HG03469 (cell line): ENCODE data around the gene CADM1.

Source experiments
- ATAC-seq: cut with Tn5 transposase; IDR thresholded peaks from one replicate; pipeline ENCODE4 v1.9.1; 2021; ENCODE audit warnings: mild to moderate bottlenecking, moderate library complexity, moderate number of reproducible peaks; ENCODE audit not compliant: unreplicated experiment

Gene CADM1

GRCh38 chr11:115290479-115290878 is 213.7 kb downstream of the CADM1 start:
- no peak for ATAC-seq

GRCh38 chr11:115287266-115287665 is 216.9 kb downstream of the CADM1 start:
- no peak for ATAC-seq

DNA sequence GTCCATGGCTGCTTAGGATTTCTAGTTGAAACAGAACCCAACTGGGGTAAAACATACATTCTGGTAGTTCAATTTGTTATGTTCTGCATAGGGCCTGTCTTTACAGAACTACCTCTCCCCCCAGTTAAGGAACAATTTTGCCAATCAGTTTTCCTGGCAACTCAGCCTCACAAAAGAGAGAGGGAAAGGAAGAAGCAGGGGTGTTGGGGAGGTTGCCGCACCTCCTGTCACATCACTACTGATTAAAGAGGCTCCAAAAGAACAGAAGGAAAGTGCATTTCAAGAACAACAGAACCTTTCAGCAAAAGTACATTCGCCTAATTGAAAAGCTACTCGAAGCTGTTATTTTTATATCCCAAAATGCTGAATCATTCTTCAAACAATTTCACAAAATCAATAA is 217.6 kb downstream of the CADM1 start:
- ATAC-seq, result no peak

DNA sequence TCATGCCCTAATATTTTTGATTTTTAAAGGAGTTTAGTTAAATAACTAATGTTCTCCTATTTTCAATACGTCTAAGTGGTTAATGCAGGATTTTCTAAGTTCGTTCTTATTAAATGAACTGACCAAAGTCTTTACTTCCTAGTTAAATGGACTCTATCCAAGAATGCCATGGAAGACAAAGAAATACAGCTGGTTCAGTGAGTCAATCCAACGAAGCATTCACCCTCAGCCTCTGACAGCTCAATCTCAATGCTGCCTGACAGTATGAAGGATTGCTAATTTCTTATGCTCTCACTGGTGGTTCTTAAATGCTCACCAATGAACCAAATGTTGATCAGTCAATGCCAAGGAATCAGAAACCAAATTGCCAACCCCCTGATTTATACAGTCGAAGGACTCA is 219.4 kb downstream of the CADM1 start:
- ATAC-seq, result no peak

DNA sequence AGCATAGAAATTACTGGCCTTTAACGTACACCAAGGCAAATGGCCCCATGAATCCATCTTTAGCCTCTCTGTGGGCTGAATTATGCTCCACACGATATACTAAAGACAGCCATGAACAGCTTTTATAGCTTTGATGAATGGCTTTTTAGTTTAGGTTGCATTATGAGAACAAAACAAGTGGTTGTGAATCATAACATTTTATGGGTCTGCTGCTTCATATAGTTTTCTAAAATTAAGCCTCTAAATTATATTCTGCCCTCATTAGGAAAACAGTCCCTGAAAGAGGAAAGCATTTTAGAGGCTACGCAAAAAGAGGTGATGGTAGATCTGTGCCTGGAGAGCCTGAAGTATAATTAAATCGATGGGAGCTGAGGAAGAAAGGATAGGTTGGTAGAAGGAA is 221.3 kb downstream of the CADM1 start:
- no peak for ATAC-seq

- ATAC-seq, result no peak
These were observed 223.4 kb downstream of the CADM1 start for GRCh38 chr11:115280775-115281174.

DNA sequence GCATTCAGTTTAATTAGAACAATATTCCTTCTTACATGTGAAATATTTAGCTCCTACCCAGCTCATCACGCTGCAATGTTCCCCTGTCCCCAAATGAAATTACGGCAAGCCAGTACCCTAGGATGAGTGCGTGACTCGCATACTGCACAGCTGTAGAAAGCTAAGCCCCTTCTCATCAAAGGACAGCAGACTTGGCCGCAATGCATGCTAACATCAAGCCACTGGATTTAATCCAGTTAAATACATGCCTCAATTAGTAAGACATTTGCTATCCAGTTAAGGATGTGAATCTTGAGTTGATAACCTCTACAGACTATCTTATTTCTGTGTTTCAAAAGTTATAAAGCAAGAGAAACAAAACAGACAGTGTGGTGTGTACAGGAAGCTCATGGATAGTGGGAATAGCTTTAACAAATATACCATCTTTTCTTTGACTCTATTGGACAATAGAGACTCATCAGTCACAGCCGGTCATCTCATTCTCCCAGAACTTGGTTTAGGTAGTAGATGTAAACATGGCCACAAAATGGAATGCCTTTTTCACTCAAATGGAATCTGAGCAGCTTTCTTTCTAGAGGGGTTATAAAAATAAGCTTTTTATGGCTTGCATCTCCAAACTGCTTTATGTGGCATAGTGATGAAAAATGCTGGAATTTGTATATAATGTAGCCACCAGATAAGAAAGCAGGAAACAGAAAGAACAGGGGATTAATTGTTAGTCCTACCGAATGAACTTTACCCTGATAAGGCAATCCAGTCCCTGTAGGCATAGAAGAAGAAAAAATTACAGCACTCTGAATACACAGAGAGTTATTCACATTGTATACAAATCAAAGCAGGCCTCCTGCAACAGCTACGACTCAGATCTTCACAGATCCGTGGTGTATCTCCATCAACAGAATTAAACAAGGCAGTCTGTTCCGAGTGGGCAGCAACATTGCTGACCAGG is 224.1 kb downstream of the CADM1 start:
- no peak for ATAC-seq

DNA sequence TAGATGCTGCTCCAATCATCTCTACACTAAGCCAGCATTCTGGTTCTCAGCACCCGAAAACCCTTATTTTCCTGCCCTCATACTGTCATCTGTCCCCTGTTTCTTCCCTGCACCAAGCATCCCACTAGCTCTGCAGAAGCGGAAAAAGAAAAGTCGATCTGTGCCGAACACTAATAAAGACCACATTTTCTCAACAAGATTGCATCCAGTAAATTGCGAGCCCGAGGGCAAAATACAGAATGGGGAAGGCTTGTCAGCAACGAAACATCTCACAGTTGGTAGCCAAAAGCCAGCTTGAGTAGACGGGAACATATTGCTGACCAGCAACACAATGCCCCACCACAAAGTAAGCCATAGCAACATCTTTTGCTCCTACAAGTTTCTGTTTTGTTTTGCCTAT is 227.4 kb downstream of the CADM1 start:
- no peak for ATAC-seq

DNA sequence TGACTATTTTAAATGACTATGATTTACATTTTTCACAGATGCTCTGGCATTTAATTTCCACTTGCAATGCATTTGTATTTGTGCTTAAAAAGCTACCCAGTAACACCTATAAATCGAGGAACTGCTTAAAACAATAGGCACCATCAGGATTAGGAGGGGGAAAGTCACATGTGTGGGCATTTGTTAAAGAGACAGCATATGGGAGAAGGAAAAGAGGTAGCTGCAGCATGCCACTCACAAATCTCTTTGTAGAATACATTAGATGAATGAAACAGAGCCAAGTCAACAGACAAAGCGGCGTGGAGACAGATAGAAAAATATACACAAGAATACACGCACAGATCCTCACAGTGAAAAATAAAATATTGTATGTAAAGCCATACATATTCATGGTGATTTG is 228.0 kb downstream of the CADM1 start:
- ATAC-seq, result no peak

DNA sequence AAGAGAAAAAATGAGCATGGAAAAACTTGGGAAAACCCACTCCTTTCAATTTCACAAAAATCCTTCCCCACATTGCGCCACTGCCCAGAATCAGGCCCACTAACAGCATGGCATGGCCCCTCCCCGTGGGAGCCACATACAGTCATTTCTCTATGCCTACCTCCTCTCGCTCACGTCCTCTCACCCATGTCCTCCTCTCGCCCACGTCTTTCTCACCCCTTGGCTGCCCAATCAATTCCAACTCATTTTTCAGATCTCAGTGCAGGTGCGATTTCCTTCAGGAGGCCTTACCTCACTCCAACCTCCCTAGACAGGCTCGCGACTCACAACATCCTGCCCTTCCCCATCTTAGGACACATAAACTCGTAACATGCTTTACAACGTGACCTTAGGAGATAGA is 229.2 kb downstream of the CADM1 start:
- ATAC-seq, result no peak

DNA sequence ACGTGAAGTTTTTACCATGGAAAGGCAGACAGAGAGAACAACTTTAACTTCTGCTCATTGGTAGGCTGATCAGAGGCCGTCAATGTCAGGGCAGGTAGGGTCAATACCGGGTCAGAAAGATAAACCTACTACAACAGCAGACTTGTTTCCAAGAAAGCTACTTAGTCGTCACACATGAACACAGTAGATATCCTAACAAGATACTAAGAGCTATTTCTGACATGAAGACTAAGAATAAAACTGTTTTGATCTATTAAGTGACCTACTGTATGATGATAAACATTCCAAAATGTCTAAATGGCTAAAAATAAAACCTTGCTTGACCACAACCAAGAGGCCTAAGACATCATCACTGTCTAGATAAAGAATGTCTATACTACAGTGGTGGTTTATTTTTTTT is 231.3 kb downstream of the CADM1 start:
- ATAC-seq, result no peak

- ATAC-seq, result no peak
These were observed 232.6 kb downstream of the CADM1 start for GRCh38 chr11:115271643-115272042.

DNA sequence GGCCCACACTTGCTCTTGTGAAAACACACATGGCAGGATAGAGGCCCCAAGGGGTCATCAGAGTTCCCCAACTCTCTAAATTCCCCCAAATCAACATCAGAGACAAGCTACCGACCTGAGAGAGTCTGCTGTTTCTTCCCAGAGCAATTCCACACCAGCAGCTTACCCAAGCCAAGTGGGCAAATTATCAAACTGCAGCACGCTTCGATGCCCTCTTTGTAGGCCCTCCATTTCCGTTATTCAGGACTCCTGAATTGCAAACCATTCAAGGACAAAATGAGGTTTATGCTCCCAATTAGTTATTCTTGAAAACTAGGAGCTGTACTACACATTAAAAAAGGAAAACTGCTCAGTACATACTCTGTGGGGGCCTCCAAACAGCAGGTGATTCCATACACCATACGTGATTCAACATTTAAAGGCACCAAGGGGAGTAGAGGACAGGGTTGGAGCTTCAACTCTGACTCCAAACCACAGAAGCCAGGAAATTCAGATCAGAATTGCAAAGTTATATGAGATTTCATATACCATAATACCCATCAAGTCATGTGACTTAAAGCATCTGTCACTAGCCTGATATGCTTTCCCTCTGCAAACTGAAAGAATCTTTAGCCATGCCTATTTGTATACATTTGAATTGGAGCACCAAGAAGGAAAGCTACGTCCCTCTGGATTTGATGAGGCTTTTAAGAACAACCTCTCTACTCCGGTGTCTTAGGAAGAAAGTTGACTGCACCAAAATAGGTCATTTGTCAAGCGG is 234.8 kb downstream of the CADM1 start:
- no peak for ATAC-seq

GRCh38 chr11:115267871-115268270 is 236.3 kb downstream of the CADM1 start:
- no peak for ATAC-seq

GRCh38 chr11:115267238-115267781 is 236.9 kb downstream of the CADM1 start:
- no peak for ATAC-seq

DNA sequence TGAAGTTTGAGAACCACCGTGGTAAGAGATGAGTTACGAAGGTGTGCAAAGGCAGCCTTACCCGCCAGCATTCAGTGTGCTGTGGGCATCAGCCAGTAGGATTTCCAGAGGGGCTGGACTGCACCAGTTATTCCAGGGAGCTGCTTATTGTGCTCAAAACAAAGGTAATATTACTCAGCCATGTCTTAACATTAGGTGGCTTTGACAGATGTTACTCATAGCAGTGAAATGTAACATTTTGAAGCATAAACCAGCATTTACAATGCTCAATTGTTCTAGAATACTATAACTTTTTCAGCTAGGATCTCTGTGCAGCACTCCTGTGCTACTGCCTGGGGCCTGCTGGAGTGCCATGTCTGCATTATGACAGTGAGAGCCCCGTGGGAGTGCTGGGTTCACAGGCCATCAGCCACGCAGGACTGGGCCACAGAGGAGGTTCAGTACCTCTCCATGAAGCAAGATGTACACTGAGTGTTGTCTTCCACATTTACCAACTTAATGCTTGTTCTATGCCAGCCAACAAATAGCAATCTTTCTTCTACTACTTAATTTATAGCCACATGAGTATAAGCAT is 238.1 kb downstream of the CADM1 start:
- no peak for ATAC-seq

GRCh38 chr11:115263799-115264656 is 240.2 kb downstream of the CADM1 start:
- no peak for ATAC-seq

GRCh38 chr11:115258216-115258615 is 246.0 kb downstream of the CADM1 start:
- no peak for ATAC-seq

- no peak for ATAC-seq
These were observed 246.5 kb downstream of the CADM1 start for GRCh38 chr11:115257678-115258077.

GRCh38 chr11:115257270-115257669 is 246.9 kb downstream of the CADM1 start:
- no peak for ATAC-seq
